ENCODE data around the gene ASB13. TPM values are rescaled to one million over a fixed set of nuclear protein-coding genes. Genes with fewer than 3 reads are reported as not detected.

ASB13 gene
- total RNA-seq, 1 experiment from 2014 or later: 25.9 TPM

DNA sequence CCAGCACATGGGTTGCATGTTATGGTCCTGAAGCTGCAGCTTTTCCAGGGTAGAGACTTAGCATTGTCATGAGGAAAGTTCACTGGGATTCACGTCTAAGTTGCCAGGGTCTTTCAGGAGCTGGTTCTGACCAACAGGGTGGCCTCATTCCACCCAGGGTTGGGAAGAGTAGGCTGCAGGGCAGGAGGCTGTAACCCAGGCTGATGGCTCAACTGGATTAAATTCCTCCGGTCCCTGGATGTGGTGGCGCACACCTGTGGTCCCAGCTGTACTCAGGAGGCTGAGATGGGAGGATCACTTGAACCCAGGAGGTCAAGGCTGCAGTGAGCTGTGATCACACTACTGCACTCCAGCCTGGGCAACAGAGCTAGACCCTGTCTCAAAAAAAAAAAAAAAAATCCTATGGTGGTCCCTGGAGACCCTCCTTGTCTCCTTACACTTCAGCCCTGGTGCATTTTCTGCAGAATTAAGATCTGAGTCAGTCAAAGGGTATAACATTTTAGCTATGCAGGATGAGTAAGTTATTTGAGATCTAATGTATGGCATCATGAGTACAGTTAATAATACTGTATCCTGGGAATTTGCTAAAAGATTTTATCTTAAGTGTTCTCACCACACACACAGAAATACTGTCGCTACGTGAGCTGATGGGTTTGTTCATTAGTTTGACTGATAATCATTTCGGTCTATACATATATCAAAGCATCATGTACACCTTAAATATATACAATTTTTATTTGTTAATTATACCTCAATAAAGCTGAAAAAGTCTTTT, 44.0 kb downstream of the ASB13 start:
- TF ChIP-seq, protein P1, sequence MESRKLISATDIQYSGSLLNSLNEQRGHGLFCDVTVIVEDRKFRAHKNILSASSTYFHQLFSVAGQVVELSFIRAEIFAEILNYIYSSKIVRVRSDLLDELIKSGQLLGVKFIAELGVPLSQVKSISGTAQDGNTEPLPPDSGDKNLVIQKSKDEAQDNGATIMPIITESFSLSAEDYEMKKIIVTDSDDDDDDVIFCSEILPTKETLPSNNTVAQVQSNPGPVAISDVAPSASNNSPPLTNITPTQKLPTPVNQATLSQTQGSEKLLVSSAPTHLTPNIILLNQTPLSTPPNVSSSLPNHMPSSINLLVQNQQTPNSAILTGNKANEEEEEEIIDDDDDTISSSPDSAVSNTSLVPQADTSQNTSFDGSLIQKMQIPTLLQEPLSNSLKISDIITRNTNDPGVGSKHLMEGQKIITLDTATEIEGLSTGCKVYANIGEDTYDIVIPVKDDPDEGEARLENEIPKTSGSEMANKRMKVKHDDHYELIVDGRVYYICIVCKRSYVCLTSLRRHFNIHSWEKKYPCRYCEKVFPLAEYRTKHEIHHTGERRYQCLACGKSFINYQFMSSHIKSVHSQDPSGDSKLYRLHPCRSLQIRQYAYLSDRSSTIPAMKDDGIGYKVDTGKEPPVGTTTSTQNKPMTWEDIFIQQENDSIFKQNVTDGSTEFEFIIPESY (IDR thresholded peaks at IDR 0.05; ENCODE audit: extremely low read depth, insufficient replicate concordance, low read length): no peak
- no peak for TF ChIP-seq RAD21 (IDR thresholded peaks at IDR 0.05; ENCODE audit: low read depth)
- TF ChIP-seq ZFX (IDR thresholded peaks at IDR 0.05): no peak
- no peak for TF ChIP-seq CBX3 (IDR thresholded peaks at IDR 0.05; ENCODE audit: low read depth)
- TF ChIP-seq FOSL1 (IDR thresholded peaks at IDR 0.05; ENCODE audit: low read depth): no peak
- TF ChIP-seq, protein P2, sequence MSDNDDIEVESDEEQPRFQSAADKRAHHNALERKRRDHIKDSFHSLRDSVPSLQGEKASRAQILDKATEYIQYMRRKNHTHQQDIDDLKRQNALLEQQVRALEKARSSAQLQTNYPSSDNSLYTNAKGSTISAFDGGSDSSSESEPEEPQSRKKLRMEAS (IDR thresholded peaks at IDR 0.05): no peak
- TF ChIP-seq SP1 (IDR thresholded peaks at IDR 0.05; ENCODE audit: low read depth): no peak
- TF ChIP-seq, protein P3, sequence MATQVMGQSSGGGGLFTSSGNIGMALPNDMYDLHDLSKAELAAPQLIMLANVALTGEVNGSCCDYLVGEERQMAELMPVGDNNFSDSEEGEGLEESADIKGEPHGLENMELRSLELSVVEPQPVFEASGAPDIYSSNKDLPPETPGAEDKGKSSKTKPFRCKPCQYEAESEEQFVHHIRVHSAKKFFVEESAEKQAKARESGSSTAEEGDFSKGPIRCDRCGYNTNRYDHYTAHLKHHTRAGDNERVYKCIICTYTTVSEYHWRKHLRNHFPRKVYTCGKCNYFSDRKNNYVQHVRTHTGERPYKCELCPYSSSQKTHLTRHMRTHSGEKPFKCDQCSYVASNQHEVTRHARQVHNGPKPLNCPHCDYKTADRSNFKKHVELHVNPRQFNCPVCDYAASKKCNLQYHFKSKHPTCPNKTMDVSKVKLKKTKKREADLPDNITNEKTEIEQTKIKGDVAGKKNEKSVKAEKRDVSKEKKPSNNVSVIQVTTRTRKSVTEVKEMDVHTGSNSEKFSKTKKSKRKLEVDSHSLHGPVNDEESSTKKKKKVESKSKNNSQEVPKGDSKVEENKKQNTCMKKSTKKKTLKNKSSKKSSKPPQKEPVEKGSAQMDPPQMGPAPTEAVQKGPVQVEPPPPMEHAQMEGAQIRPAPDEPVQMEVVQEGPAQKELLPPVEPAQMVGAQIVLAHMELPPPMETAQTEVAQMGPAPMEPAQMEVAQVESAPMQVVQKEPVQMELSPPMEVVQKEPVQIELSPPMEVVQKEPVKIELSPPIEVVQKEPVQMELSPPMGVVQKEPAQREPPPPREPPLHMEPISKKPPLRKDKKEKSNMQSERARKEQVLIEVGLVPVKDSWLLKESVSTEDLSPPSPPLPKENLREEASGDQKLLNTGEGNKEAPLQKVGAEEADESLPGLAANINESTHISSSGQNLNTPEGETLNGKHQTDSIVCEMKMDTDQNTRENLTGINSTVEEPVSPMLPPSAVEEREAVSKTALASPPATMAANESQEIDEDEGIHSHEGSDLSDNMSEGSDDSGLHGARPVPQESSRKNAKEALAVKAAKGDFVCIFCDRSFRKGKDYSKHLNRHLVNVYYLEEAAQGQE (IDR thresholded peaks at IDR 0.05; ENCODE audit: low read depth): no peak
- no peak for TF ChIP-seq SIN3A (IDR thresholded peaks at IDR 0.05; ENCODE audit: low read depth)
- TF ChIP-seq EZH2 (IDR thresholded peaks at IDR 0.05): no peak
- TF ChIP-seq ZNF274 (IDR thresholded peaks at IDR 0.05; ENCODE audit: low read depth, low read length): no peak
- no peak for TF ChIP-seq CEBPB (IDR thresholded peaks at IDR 0.05; ENCODE audit: low read depth)
- no peak for TF ChIP-seq SRF (IDR thresholded peaks at IDR 0.05; ENCODE audit: low read depth)
- TF ChIP-seq TCF7L2 (IDR thresholded peaks at IDR 0.05; ENCODE audit: borderline replicate concordance, extremely low read depth, insufficient read depth, insufficient read length): no peak
- TF ChIP-seq POLR2A (IDR thresholded peaks at IDR 0.05; ENCODE audit: borderline replicate concordance, extremely low read depth, insufficient read depth, insufficient read length): no peak
- TF ChIP-seq EGR1 (IDR thresholded peaks at IDR 0.05; ENCODE audit: low read depth): no peak
- no peak for TF ChIP-seq ELF1 (IDR thresholded peaks at IDR 0.05; ENCODE audit: borderline replicate concordance, low read depth)
- TF ChIP-seq POLR2AphosphoS5 (IDR thresholded peaks at IDR 0.05; ENCODE audit: low read depth, low read length): no peak
- TF ChIP-seq JUND (IDR thresholded peaks at IDR 0.05): no peak
- TF ChIP-seq, protein P4, sequence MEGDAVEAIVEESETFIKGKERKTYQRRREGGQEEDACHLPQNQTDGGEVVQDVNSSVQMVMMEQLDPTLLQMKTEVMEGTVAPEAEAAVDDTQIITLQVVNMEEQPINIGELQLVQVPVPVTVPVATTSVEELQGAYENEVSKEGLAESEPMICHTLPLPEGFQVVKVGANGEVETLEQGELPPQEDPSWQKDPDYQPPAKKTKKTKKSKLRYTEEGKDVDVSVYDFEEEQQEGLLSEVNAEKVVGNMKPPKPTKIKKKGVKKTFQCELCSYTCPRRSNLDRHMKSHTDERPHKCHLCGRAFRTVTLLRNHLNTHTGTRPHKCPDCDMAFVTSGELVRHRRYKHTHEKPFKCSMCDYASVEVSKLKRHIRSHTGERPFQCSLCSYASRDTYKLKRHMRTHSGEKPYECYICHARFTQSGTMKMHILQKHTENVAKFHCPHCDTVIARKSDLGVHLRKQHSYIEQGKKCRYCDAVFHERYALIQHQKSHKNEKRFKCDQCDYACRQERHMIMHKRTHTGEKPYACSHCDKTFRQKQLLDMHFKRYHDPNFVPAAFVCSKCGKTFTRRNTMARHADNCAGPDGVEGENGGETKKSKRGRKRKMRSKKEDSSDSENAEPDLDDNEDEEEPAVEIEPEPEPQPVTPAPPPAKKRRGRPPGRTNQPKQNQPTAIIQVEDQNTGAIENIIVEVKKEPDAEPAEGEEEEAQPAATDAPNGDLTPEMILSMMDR (IDR thresholded peaks at IDR 0.05 in 2 of 3, conservative IDR thresholded peaks at IDR 0.05 in 1 of 3; ENCODE audit: borderline replicate concordance in 1 of 3, insufficient read depth in 1 of 3, low read depth in 2 of 3, low read length in 2 of 3): no peak

More for the DNA sequence above, 44.0 kb downstream of the ASB13 start:
- Histone ChIP-seq H3K9me3 (ENCODE audit: control insufficient read depth in 1 of 2, insufficient read depth in 1 of 2, low read depth in 1 of 2, low read length in 2 of 2) (no peaks in the 10 kb centered on the region), H2AFZ (ENCODE audit: low read depth, low read length, poor library complexity, severe bottlenecking) (peak overlapping the region; percentile 78), H3K4me3 (replicated peaks in 1 of 2; ENCODE audit: low read depth in 1 of 2, low read length in 2 of 2) (no peak overlapping the region), H4K20me1 (ENCODE audit: insufficient read depth) (no peaks in the 10 kb centered on the region), H3K9ac (ENCODE audit: low read length) (no peak overlapping the region), H3K27ac (ENCODE audit: low read depth, low read length) (no peak overlapping the region), H3K9me2 (ENCODE audit: insufficient read depth) (no peaks in the 10 kb centered on the region), H3K79me2 (ENCODE audit: insufficient read depth, low read length) (no peaks in the 10 kb centered on the region), H3K27me3 (ENCODE audit: insufficient read depth, low read length) (no peaks in the 10 kb centered on the region), H3K4me2 (ENCODE audit: low read length) (no peak overlapping the region), H3K4me1 (ENCODE audit: control insufficient read depth in 1 of 2, insufficient read depth in 2 of 2, low read length in 2 of 2) (peaks cover 0 to 6% of the 10 kb centered on the region in 2 experiments; a peak in 2 of 4 replicates), H3K36me3 (ENCODE audit: control insufficient read depth in 1 of 2, insufficient read depth in 2 of 2, low read length in 2 of 2) (no peaks in the 10 kb centered on the region)
- intact Hi-C loops (cut with micrococcal nuclease): loop anchor here (10.0 kb wide), 1 partner anchor 808 kb away; no protein-coding TSS in a partner anchor
- RAD21 ChIA-PET (ENCODE audit: low non-redundant PET in 1 of 2, low total read pairs in 2 of 2, uncharacterized antibody in 2 of 2, unreplicated experiment in 2 of 2): interaction anchor here (0.8 to 1.7 kb wide), 9 partner anchors 74 to 807 kb away, joined by 3 to 8 read pairs (median 5); no protein-coding TSS in a partner anchor
- BruUV-seq (replicated peaks): no TSS peak
- ATAC-seq: no peak
- CTCF ChIA-PET: interaction anchor here (0.7 to 2.3 kb wide), 11 partner anchors 8 to 807 kb away, joined by 3 to 59 read pairs (median 7); no protein-coding TSS in a partner anchor
- POLR2A ChIA-PET: interaction anchor here (1.6 to 2.1 kb wide), 2 partner anchors 175 to 181 kb away, joined by 4 to 12 read pairs; no protein-coding TSS in a partner anchor
- no peak for DNase-seq (ENCODE audit: low read depth, low spot score)

Measured in HCT116 (cell line).